Right kidney (tissue), 1 donor: Measurements from ENCODE around the gene CDK9.
A peak's percentile ranks its signal among the peaks of the same experiment; 100 is the strongest.

Experiments
- DNase-seq: peaks from one replicate; pipeline ENCODE4 v3.0.0-alpha.2; 2016

CDK9 gene

GRCh38 chr9:127802576-127803443, 17.0 kb downstream of the CDK9 start, which contains the start of gene FPGS:
Gene FPGS, plus strand, starts transcription at chr9:127802882. Its CDS starts 43 bp downstream, at chr9:127802925.
- DNase-seq = peak; percentile 99

- DNase-seq = no peak
Observed at GRCh38 chr9:127803507-127804352, 17.9 kb downstream of the CDK9 start.

- no peak for DNase-seq
Observed at GRCh38 chr9:127805620-127806019, 19.8 kb downstream of the CDK9 start.

GRCh38 chr9:127806871-127807270, 21.0 kb downstream of the CDK9 start:
- no peak for DNase-seq

- no peak for DNase-seq
Observed at GRCh38 chr9:127808347-127809001, 22.6 kb downstream of the CDK9 start.

- no peak for DNase-seq
Observed at GRCh38 chr9:127809002-127809539, 23.2 kb downstream of the CDK9 start.

GRCh38 chr9:127809540-127810377, 23.9 kb downstream of the CDK9 start:
- DNase-seq = no peak

- no peak for DNase-seq
Observed at GRCh38 chr9:127810378-127811187, 24.7 kb downstream of the CDK9 start.

GRCh38 chr9:127812011-127812410, 26.2 kb downstream of the CDK9 start:
- DNase-seq = no peak

GRCh38 chr9:127812936-127813675, 27.3 kb downstream of the CDK9 start:
- DNase-seq = no peak

- no peak for DNase-seq
Observed at GRCh38 chr9:127813686-127814226, 27.9 kb downstream of the CDK9 start.

- DNase-seq = no peak
Observed at GRCh38 chr9:127814619-127815511, 29.0 kb downstream of the CDK9 start.

GRCh38 chr9:127815512-127816361, 29.9 kb downstream of the CDK9 start:
- no peak for DNase-seq

- DNase-seq = no peak
Observed at GRCh38 chr9:127816362-127816725, 30.5 kb downstream of the CDK9 start.

- DNase-seq = no peak
Observed at GRCh38 chr9:127816728-127817127, 30.9 kb downstream of the CDK9 start.

GRCh38 chr9:127817881-127818434, 32.1 kb downstream of the CDK9 start:
- no peak for DNase-seq

GRCh38 chr9:127818574-127818973, 32.7 kb downstream of the CDK9 start:
- no peak for DNase-seq
